Upper lobe of right lung (tissue), 1 donor: ENCODE results near the gene BCAS2. TPM values are rescaled to one million over a fixed set of nuclear protein-coding genes. Genes with fewer than 3 reads are reported as not detected.

Experiments
- ATAC-seq: fragments of 200-7000 bp; cut with Tn5 transposase; one replicate; pipeline ENCODE4 v1.9.1; 2020; ENCODE audit warnings: mild to moderate bottlenecking, moderate library complexity
- DNase-seq: peaks from one replicate; pipeline ENCODE4 v3.0.0-alpha.2; 2020
- H3K27ac ChIP-seq: fragments of 200-600 bp; one replicate; pipeline ENCODE4 v1.8.0; 2022
- H3K27me3 ChIP-seq: fragments of 200-600 bp; one replicate; pipeline ENCODE4 v1.8.0; 2022; ENCODE audit warnings: mild to moderate bottlenecking
- H3K36me3 ChIP-seq: fragments of 200-600 bp; one replicate; pipeline ENCODE4 v1.8.0; 2022
- H3K4me1 ChIP-seq: fragments of 200-600 bp; one replicate; pipeline ENCODE4 v1.8.0; 2022
- H3K4me3 ChIP-seq: fragments of 200-600 bp; one replicate; pipeline ENCODE4 v1.8.0; 2022; ENCODE audit warnings: mild to moderate bottlenecking
- H3K9me3 ChIP-seq: fragments of 200-600 bp; one replicate; pipeline ENCODE4 v1.8.0; 2022
- CTCF ChIP-seq: fragments of 200-600 bp; IDR thresholded peaks from one replicate; pipeline ENCODE4 v1.8.0; 2022; ENCODE audit warnings: antibody characterized with exemption
- intact Hi-C: fragments of 100-400 bp; cut with DNase I; formaldehyde crosslinking; loops from one replicate; pipeline ENCODE4 v1.11.0; 2022
- long read RNA-seq: library from polyadenylated mRNA; unstranded; transcript quantifications from one replicate; pipeline ENCODE4 v2.0.0, GENCODE V29; 2021
- total RNA-seq: library from RNA; stranded (reverse); fragmentation: NEBNext Ultra II Directional; extraction: Animal tissue kit (Norgen Biotek cat#: 25700); gene quantifications from one replicate; pipeline ENCODE4 v1.2.1, GENCODE V29; 2021
- donor health status: DM: no; HTN: yes; CAD: no; lungs with severe emphysema.

The BCAS2 gene
- total RNA-seq: 26.0 TPM
- long read RNA-seq, transcript BCAS2-201 (7 exons, 1,299 nt): major isoform, 22 of 24 reads
- long read RNA-seq, partial matches to known transcripts: 0 of 24 reads
- long read RNA-seq, other reads (novel, unspliced or antisense): 1 of 24 reads

GRCh38 chr1:114581335-114582287 lies at the start of gene BCAS2:
TSS of gene BCAS2 (minus strand) at chr1:114581615. CDS start at chr1:114581591, 24 bp downstream.
- Histone ChIP-seq H3K27me3 (no peaks in the 10 kb centered on the region), H3K36me3 (peaks cover 27% of the 10 kb centered on the region), H3K4me3 (peak within 1 kb of the TSS; percentile 70), H3K27ac (peak within 1 kb of the TSS; percentile 92), H3K4me1 (peaks cover 23% of the 10 kb centered on the region), H3K9me3 (no peaks in the 10 kb centered on the region)
- peak; percentile 96 for DNase-seq
- TF ChIP-seq CTCF: no peak
- intact Hi-C loops: no loop called here
- peak; percentile 99 for ATAC-seq

GRCh38 chr1:114627107-114627506 lies 45.7 kb upstream of the BCAS2 start:
- intact Hi-C loops: no loop called here
- TF ChIP-seq CTCF: no peak
- no peaks in the 10 kb centered on the region for H3K36me3 ChIP-seq
- no peaks in the 10 kb centered on the region for H3K27me3 ChIP-seq
- H3K9me3 ChIP-seq: no peaks in the 10 kb centered on the region
- H3K4me1 ChIP-seq: no peaks in the 10 kb centered on the region
- no peak overlapping the region for H3K27ac ChIP-seq
- no peak overlapping the region for H3K4me3 ChIP-seq
- no peak for ATAC-seq
- no peak for DNase-seq

- no peaks in the 10 kb centered on the region for H3K4me1 ChIP-seq
- TF ChIP-seq CTCF: no peak
- no peaks in the 10 kb centered on the region for H3K9me3 ChIP-seq
- H3K27me3 ChIP-seq: no peaks in the 10 kb centered on the region
- intact Hi-C loops: no loop called here
- no peaks in the 10 kb centered on the region for H3K36me3 ChIP-seq
- ATAC-seq (no peak), DNase-seq (no peak)
- H3K27ac ChIP-seq: no peak overlapping the region
- no peak overlapping the region for H3K4me3 ChIP-seq
Measured at GRCh38 chr1:114623364-114623763, 41.9 kb upstream of the BCAS2 start.

GRCh38 chr1:114620419-114620818 lies 39.0 kb upstream of the BCAS2 start:
- intact Hi-C loops: no loop called here
- DNase-seq (no peak), ATAC-seq (no peak)
- no peak overlapping the region for H3K27ac ChIP-seq
- no peaks in the 10 kb centered on the region for H3K4me1 ChIP-seq
- no peak for TF ChIP-seq CTCF
- no peaks in the 10 kb centered on the region for H3K36me3 ChIP-seq
- H3K9me3 ChIP-seq: no peaks in the 10 kb centered on the region
- H3K27me3 ChIP-seq: no peaks in the 10 kb centered on the region
- H3K4me3 ChIP-seq: no peak overlapping the region

GRCh38 chr1:114618606-114619005 lies 37.2 kb upstream of the BCAS2 start:
- H3K36me3 ChIP-seq: no peaks in the 10 kb centered on the region
- no peaks in the 10 kb centered on the region for H3K27me3 ChIP-seq
- TF ChIP-seq CTCF: no peak
- no peaks in the 10 kb centered on the region for H3K9me3 ChIP-seq
- no peak for DNase-seq
- no peaks in the 10 kb centered on the region for H3K4me1 ChIP-seq
- no peak overlapping the region for H3K4me3 ChIP-seq
- intact Hi-C loops: no loop called here
- no peak for ATAC-seq
- H3K27ac ChIP-seq: no peak overlapping the region
